HG03045 (cell line): ENCODE results near the gene NEURL4.
"Not testable (repeated sequence)": the region's sequence is repeated elsewhere in the genome, so short reads cannot be mapped to it uniquely, and the experiment has no call there.

Experiments used
- ATAC-seq: cut with Tn5 transposase; IDR thresholded peaks from one replicate; pipeline ENCODE4 v1.9.1; 2021; ENCODE audit warnings: mild to moderate bottlenecking, moderate library complexity; ENCODE audit not compliant: unreplicated experiment

Gene NEURL4

GRCh38 chr17:7347630-7348477, 18.7 kb upstream of the NEURL4 start:
- no peak for ATAC-seq

GRCh38 chr17:7346761-7347614, 17.9 kb upstream of the NEURL4 start:
- ATAC-seq: no peak

GRCh38 chr17:7343250-7343649, 14.1 kb upstream of the NEURL4 start:
- no peak for ATAC-seq

GRCh38 chr17:7341842-7342241, 12.7 kb upstream of the NEURL4 start:
- no peak for ATAC-seq

- ATAC-seq: no peak
These were observed 11.0 kb upstream of the NEURL4 start for GRCh38 chr17:7340179-7340578.

GRCh38 chr17:7337600-7337999, 8.5 kb upstream of the NEURL4 start:
- not testable (repeated sequence) for ATAC-seq

- no peak for ATAC-seq
These were observed 7.4 kb upstream of the NEURL4 start, which contains the start of gene ACAP1 for GRCh38 chr17:7336240-7337175. ACAP1 (plus strand) TSS chr17:7336529; CDS start chr17:7336735, 206 bp downstream.

- ATAC-seq: not testable (repeated sequence)
These were observed 6.6 kb upstream of the NEURL4 start for GRCh38 chr17:7335765-7336164.

- ATAC-seq: no peak
These were observed 5.9 kb upstream of the NEURL4 start for GRCh38 chr17:7334938-7335538.

GRCh38 chr17:7332600-7333069, 3.5 kb upstream of the NEURL4 start:
- ATAC-seq: not testable (repeated sequence)

GRCh38 chr17:7332111-7332510, 3.0 kb upstream of the NEURL4 start:
- ATAC-seq: no peak

GRCh38 chr17:7330638-7331015, 1.5 kb upstream of the NEURL4 start:
- ATAC-seq: no peak

GRCh38 chr17:7329997-7330637, 982 bp upstream of the NEURL4 start:
- ATAC-seq: peak; percentile 38

- ATAC-seq: peak; percentile 60
These were observed 350 bp upstream of the NEURL4 start for GRCh38 chr17:7329374-7329996.

GRCh38 chr17:7328009-7328408, 1.1 kb downstream of the NEURL4 start:
- no peak for ATAC-seq

- no peak for ATAC-seq
These were observed 1.6 kb downstream of the NEURL4 start for GRCh38 chr17:7327501-7327900.

- ATAC-seq: no peak
These were observed 2.1 kb downstream of the NEURL4 start for GRCh38 chr17:7327056-7327455.

GRCh38 chr17:7326186-7326585, 2.9 kb downstream of the NEURL4 start:
- no peak for ATAC-seq

GRCh38 chr17:7325031-7325528, 4.1 kb downstream of the NEURL4 start:
- ATAC-seq: no peak
